ENCODE results near the gene BMPR1B. TPM values are rescaled to one million over a fixed set of nuclear protein-coding genes. Genes with fewer than 3 reads are reported as not detected.

BMPR1B gene
- total and polyA plus RNA-seq, 2 of the 8 experiments (the other 6 are each of a cell fraction or from before 2014, with no cell fraction given) = 0.14 to 1.1 TPM

DNA sequence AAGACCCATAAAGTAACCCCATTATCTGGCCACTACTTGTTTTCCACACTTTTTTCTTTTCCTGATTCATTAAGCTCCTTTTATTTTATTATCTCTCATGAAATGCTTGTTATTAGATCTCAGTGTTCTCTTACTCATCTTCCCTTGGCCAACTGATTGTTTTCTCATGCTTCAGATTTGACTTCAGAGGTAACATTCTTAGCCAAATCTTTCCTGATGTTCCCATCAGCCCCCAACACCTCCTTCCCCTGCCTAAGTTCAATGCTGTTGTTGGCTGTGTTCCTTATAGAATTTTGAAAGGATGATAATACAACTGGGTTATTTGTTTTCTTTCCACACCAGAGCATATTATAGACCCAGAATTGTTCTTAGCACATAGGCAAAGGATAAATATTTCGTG is 75.6 kb downstream of the BMPR1B start (continued):
- TF ChIP-seq, protein P1, sequence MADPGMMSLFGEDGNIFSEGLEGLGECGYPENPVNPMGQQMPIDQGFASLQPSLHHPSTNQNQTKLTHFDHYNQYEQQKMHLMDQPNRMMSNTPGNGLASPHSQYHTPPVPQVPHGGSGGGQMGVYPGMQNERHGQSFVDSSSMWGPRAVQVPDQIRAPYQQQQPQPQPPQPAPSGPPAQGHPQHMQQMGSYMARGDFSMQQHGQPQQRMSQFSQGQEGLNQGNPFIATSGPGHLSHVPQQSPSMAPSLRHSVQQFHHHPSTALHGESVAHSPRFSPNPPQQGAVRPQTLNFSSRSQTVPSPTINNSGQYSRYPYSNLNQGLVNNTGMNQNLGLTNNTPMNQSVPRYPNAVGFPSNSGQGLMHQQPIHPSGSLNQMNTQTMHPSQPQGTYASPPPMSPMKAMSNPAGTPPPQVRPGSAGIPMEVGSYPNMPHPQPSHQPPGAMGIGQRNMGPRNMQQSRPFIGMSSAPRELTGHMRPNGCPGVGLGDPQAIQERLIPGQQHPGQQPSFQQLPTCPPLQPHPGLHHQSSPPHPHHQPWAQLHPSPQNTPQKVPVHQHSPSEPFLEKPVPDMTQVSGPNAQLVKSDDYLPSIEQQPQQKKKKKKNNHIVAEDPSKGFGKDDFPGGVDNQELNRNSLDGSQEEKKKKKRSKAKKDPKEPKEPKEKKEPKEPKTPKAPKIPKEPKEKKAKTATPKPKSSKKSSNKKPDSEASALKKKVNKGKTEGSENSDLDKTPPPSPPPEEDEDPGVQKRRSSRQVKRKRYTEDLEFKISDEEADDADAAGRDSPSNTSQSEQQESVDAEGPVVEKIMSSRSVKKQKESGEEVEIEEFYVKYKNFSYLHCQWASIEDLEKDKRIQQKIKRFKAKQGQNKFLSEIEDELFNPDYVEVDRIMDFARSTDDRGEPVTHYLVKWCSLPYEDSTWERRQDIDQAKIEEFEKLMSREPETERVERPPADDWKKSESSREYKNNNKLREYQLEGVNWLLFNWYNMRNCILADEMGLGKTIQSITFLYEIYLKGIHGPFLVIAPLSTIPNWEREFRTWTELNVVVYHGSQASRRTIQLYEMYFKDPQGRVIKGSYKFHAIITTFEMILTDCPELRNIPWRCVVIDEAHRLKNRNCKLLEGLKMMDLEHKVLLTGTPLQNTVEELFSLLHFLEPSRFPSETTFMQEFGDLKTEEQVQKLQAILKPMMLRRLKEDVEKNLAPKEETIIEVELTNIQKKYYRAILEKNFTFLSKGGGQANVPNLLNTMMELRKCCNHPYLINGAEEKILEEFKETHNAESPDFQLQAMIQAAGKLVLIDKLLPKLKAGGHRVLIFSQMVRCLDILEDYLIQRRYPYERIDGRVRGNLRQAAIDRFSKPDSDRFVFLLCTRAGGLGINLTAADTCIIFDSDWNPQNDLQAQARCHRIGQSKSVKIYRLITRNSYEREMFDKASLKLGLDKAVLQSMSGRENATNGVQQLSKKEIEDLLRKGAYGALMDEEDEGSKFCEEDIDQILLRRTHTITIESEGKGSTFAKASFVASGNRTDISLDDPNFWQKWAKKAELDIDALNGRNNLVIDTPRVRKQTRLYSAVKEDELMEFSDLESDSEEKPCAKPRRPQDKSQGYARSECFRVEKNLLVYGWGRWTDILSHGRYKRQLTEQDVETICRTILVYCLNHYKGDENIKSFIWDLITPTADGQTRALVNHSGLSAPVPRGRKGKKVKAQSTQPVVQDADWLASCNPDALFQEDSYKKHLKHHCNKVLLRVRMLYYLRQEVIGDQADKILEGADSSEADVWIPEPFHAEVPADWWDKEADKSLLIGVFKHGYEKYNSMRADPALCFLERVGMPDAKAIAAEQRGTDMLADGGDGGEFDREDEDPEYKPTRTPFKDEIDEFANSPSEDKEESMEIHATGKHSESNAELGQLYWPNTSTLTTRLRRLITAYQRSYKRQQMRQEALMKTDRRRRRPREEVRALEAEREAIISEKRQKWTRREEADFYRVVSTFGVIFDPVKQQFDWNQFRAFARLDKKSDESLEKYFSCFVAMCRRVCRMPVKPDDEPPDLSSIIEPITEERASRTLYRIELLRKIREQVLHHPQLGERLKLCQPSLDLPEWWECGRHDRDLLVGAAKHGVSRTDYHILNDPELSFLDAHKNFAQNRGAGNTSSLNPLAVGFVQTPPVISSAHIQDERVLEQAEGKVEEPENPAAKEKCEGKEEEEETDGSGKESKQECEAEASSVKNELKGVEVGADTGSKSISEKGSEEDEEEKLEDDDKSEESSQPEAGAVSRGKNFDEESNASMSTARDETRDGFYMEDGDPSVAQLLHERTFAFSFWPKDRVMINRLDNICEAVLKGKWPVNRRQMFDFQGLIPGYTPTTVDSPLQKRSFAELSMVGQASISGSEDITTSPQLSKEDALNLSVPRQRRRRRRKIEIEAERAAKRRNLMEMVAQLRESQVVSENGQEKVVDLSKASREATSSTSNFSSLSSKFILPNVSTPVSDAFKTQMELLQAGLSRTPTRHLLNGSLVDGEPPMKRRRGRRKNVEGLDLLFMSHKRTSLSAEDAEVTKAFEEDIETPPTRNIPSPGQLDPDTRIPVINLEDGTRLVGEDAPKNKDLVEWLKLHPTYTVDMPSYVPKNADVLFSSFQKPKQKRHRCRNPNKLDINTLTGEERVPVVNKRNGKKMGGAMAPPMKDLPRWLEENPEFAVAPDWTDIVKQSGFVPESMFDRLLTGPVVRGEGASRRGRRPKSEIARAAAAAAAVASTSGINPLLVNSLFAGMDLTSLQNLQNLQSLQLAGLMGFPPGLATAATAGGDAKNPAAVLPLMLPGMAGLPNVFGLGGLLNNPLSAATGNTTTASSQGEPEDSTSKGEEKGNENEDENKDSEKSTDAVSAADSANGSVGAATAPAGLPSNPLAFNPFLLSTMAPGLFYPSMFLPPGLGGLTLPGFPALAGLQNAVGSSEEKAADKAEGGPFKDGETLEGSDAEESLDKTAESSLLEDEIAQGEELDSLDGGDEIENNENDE (IDR thresholded peaks at IDR 0.05; ENCODE audit: insufficient replicate concordance, low read length) = no peak
- TF ChIP-seq POLR2AphosphoS5 (IDR thresholded peaks at IDR 0.05; ENCODE audit: low read depth, low read length) = no peak
- TF ChIP-seq SIRT6 (IDR thresholded peaks at IDR 0.05; ENCODE audit: low read length) = no peak

Data from H1 (cell line).